Measurements from ENCODE around the gene PLA2G4B. TPM values are rescaled to one million over a fixed set of nuclear protein-coding genes. Genes with fewer than 3 reads are reported as not detected.

Gene PLA2G4B
- total and polyA plus RNA-seq, 9 of the 15 experiments (the other 6 are each of a cell fraction or from before 2014, with no cell fraction given) = 0.07 to 6.1 (median 2.8) TPM

DNA sequence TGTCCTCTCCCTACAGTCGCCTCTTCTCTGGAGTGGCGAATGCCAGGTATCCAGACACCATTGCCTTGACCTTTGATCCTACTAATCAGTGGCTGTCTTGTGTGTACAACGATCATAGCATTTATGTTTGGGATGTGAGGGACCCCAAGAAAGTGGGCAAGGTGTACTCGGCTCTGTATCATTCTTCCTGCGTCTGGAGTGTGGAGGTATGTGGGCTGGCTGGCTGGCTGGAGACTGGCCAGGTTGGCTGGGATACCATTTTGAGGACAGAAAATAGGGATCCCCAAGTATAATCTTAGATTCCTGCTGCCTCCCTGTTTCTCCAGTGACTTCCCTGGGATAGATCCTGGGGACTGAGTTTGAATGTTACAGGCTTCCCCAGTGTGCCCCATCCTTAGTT, 24.1 kb upstream of the PLA2G4B start:
- ATAC-seq (no peak), DNase-seq (ENCODE audit: extremely low read depth in 1 of 4, low spot score in 3 of 4) (no peak), FAIRE-seq (no peak)
- POLR2A ChIA-PET = no interaction called here
- in situ Hi-C loops (cut with MboI) (loop anchor here (5.0 to 25.0 kb wide), 3 partner anchors 42 to 352 kb away; partner anchors contain the start of gene MAPKBP1), intact Hi-C loops (cut with micrococcal nuclease) (loop anchor here (5.0 kb wide), 1 partner anchor 88 kb away; no protein-coding TSS in a partner anchor)
- Histone ChIP-seq H3K4me1 (replicated peaks in 1 of 2; ENCODE audit: control insufficient read depth in 2 of 2, insufficient read depth in 2 of 2, low read length in 2 of 2) (peaks cover 3 to 7% of the 10 kb centered on the region in 2 experiments; a peak in 3 of 5 replicates), H4K20me1 (replicated peaks; ENCODE audit: control insufficient read depth, insufficient read depth, low read length) (0 out of 2 replicates have a peak, but pooled peaks cover 4% of the 10 kb centered on the region), H3K9me1 (ENCODE audit: control insufficient read depth, insufficient read depth, low read length) (no peaks in the 10 kb centered on the region), H3K27ac (ENCODE audit: extremely low read depth, low read depth, low read length) (no peak overlapping the region), H3K79me2 (ENCODE audit: control insufficient read depth, insufficient read depth, low read length) (no peaks in the 10 kb centered on the region), H2AFZ (ENCODE audit: low read depth, low read length) (no peak overlapping the region), H3K4me2 (ENCODE audit: insufficient read depth, low read length) (no peak overlapping the region), H3K27me3 (ENCODE audit: control insufficient read depth in 2 of 2, insufficient read depth in 2 of 2, low read length in 2 of 2) (no peaks in the 10 kb centered on the region), H3K9ac (ENCODE audit: insufficient read depth in 1 of 2, low read depth in 2 of 2, low read length in 2 of 2) (no peak overlapping the region), H3K4me3 (no peak overlapping the region), H3K36me3 (ENCODE audit: control insufficient read depth, insufficient read depth, low read length) (peaks cover 7% of the 10 kb centered on the region; the same call in 2 of the 3 replicates), H3K9me3 (replicated peaks; ENCODE audit: control insufficient read depth, insufficient read depth, low read depth, low read length) (no peaks in the 10 kb centered on the region)
- CTCF ChIA-PET (ENCODE audit: low intra/inter-chr PET ratio) = no interaction called here
- WGBS (ENCODE audit: insufficient coverage, low coverage, missing lambda C conversion rate) = 69% methylated on average over 5 of the region's 5 CpGs
- BruUV-seq (replicated peaks) = no TSS peak
- no peak for TF ChIP-seq VEZF1 (CRISPR knock-in tag; IDR thresholded peaks at IDR 0.05)
- no peak for TF ChIP-seq RB1 (IDR thresholded peaks at IDR 0.05; ENCODE audit: low read depth)
- TF ChIP-seq BRCA1 (IDR thresholded peaks at IDR 0.05) = no peak
- TF ChIP-seq BRCA1 (CRISPR knock-in tag; IDR thresholded peaks at IDR 0.05) = no peak
- TF ChIP-seq TEAD1 (CRISPR knock-in tag; IDR thresholded peaks at IDR 0.05) = no peak

All from K562 (cell line).